GM18873 (cell line): ENCODE data around the gene SNX33.
"Not testable (repeated sequence)": the region's sequence is repeated elsewhere in the genome, so short reads cannot be mapped to it uniquely, and the experiment has no call there.

Experiments
- ATAC-seq: cut with Tn5 transposase; IDR thresholded peaks from one replicate; pipeline ENCODE4 v1.9.1; 2021; ENCODE audit warnings: mild to moderate bottlenecking, moderate library complexity, moderate number of reproducible peaks; ENCODE audit not compliant: unreplicated experiment, low FRiP score

The SNX33 gene

DNA sequence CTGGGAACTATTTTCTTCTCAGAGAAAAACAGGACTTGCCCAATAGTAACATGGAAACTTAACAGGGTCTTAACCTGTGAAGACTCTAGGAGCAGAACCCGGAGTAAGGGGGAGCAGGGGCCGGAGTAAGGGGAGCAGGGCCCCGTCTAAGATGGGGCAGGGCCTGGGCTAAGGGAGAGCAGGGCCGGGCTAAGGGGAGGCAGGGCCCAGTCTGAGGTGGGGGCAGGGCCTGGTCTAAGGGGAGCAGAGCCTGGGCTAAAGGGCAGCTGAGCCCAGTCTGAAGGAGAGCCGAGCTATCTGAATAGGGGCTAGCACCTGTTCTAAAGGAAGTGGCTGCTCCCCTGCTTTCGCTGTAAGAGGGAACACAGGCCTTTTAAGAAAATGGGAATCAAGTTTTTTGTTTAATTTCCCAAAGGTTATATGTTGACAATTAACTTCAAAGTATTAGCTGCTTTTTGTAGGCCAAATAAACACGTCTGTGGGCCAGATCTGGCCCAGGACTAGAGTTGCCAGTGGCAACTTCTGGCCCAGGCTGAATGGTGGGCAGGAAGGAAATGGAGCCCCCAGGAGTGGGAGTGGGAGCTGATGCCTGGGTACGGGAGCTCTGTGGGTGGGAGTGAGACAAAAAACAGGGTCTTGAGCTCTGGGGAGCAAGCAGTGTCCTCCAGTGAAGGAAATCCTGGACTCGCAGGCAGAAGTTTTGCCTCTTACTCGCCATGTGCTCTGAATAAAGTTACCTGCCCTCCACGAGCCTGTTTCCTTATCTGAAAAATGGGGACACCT lies 32.5 kb downstream of the SNX33 start:
- ATAC-seq = no peak

DNA sequence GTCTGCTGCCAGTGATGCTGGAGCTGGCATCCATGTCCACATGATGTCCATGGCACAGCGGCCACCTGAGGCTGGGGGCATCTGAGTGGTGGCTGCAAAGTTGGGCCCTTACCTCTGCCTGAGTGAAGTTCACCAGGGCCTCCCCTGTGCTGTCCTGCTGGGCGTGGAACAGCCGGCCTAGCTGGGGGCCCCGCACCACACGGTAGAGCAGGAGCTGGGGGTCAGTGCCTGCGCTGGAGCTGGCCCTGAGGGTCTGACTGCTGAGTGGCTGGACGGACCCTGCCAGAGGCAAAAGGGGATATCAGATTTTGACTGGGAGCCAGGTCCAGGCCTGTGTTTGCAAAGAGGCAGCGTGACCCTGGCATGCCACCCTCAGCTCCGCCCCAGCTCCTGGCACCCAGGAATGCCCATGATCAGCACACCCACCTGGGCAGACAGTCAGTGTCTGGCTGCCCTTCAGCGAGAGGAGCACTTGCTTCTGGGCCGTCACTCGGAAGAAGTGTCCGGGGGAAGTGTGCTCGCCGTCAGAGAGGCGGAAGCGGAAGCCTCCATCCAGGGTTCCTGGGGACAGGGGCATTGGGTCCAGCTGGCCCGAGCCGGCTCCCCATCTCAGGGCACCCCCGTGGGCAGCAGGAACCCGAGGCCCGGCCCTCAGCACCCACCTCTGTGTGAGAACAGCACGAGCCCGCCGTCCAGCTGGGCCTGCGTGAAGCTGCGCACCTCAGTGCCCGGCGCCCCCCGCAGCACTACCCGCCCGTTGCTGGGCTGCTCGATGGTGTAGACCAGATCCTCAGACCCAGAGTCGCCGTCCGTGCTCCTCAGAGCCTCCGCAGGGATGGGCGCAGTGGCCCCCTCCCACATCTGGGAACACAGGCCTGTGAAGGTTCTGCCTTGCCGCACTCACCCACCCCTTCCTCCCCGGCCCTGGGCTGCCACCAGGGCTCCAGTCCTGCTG lies 34.7 kb downstream of the SNX33 start:
- ATAC-seq = no peak

DNA sequence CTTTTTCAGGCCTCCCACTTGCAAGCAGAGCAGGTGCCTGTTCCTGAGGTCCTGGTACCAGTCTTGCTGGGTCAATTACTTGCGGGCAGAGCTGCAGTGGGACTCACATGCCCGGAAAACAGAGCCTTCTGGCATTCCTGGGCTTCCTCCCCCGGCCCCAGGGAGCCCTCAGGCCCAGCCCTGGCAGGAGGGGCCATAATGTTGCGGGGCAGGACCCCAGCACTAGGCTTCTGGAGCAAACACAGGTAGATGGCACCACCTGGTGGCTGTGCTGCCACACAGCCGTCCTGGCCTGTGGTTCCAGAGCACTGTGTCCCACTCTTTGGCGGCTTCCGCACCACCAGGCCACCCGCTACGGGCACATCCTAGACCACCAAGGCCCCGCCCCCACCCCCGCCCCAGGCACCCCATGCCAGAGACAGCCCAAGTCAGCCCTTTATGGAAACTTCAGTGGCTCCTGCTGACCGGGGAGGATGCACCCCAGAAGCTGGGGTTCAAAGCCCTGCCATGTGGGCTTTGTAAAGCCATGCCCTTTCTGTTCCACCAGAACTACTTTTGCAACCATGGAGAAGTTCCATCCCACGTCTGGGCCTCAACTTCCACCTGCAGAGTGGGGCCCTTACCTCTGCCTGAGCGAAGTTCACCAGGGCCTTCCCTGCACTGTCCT lies 36.1 kb downstream of the SNX33 start:
- ATAC-seq = not testable (repeated sequence)

DNA sequence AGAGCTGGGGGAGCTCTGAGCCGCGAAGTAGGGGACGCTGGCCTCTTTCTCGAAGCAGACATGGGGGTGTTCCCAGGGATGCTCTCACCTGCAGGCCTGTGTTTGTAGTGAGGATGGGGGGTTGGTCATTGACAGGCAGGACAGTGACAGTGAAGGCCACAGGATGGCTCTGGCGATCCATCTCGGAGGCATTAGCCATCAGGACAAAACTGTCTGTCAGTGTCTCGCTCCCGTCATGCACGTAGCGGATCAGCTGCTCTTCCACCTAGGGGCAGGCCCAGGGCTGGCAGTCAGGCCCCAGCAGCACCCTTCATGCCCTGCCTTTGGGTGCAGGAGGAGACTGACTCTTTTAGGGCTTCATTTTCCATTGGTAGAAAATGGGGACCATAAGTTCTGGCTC lies 36.9 kb downstream of the SNX33 start:
- no peak for ATAC-seq

DNA sequence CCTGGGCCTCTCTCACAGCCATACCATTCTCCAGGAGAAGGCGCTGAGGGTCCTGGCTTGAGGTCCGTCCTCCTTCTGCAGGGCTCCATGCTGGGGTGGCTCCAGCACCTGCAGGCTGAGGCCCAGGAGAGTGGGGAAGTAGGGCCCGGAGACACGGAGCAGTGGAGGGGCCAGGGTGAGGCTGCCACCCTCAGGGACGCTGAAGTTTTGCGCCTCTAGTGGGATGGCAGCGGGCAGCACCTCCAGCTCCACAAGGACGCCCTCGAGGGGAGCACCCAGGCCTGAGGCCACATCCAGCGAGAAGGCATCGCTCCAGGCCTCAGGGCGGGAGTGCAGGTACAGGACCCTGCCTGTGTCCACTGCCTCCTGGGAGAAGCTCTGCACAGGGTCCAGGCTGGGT lies 37.5 kb downstream of the SNX33 start:
- no peak for ATAC-seq

DNA sequence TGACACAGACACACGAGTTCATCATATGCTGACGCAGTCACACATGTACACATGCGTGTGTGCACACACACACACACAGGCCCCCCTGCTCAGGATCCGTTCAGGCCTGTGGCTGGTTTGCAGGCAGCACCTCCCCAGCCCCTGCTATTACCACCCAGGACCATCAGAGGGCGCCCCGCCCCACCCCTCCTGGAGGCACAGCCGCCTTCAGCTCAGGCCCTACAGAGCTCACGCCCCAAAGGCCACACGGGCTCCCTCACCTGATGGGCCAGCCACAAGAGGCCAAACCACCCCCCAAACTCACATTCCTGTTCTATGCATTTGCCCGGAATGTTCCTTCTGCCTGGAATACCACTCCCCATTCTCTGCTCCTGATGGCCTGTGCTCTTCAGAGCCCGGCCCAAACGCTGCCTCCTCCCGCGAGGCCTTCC lies 38.5 kb downstream of the SNX33 start:
- not testable (repeated sequence) for ATAC-seq

DNA sequence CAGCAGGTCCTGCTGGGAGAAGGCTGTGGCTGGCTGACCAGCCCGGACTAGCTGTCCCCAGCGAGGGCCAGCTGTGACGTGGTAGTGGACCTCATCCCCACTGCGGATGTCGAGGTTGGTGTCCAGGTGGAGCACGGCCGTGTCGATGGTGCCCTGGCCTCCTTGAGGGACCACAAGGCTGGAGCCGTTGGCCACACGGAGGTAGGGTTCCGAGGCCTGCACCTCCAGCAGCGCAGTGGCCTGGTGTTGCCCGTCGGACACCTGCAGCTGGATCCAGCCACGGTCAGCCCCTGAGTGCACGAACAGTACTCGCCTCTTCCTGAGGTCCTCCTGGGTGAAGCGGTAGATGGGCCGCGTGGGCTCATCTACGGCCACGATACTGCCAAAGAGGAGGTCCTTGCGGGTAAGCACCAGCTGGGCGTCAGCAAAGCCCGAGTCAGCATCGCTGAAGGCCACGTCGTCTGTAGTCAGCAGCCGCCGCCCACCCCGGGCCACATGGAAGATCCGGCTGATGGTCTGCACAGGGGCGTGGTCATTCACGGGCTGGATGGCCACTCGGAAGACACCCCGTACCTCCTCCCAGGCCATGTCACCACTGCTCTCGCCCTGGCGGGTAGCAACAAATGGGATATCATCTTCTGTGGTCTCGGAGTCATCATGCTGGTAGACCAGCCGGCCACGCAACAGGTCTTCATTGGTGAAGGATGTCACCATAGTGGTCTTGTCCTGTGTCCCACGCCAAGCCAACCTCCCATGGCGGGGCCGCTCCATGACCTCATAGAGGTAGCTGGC lies 40.0 kb downstream of the SNX33 start:
- no peak for ATAC-seq

DNA sequence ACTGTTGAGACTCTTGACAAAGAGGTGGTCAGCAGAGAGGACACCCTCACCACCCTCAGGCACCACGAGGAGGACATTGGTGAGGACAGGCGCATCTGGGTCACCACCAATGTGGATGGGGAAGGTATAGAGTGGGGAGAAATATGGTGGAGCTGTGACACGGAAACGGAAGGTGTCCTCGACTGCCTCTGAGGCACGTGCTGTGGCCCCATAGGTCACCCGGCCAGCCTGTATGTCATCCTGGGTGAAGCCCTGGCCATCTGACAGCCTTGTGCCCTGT lies 40.5 kb downstream of the SNX33 start:
- no peak for ATAC-seq

DNA sequence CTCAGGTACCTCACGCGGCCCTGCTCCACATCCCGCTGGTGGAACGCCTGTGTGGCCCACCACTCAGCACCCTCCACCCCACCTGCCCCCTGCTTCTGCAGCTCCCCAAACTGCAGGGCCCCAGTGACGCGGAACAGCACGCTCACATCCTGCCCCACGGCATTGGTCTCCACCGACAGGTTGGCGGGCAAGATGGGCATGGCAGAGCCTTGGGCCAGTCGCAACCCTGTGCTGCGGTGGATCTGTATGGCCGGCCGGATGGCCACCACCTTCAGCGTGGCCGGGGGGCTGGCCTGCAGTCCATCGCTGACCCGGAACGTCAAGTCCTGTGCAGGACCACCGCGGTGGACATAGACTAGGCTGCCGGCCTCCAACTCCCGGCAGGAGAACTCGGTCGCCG lies 41.1 kb downstream of the SNX33 start:
- no peak for ATAC-seq

DNA sequence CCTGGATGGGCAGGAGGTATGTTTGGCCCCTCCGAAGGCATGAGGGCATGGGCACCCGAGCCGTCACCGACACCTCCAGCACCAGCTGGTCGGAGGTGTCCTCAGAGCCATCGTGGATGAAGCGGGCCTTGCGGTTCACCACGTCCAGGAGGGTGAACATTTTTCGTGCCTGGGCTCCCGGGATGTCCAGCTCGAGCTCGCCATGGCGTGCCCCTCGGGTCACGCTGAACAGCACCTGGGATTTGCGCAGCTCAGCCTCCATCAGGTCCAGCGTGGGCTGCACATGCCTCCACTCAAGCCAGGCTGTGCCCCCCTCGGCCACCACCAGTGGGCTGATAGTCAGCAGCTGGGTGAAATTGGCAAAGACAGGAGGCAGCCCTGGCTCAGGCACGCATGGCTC lies 41.7 kb downstream of the SNX33 start:
- not testable (repeated sequence) for ATAC-seq

DNA sequence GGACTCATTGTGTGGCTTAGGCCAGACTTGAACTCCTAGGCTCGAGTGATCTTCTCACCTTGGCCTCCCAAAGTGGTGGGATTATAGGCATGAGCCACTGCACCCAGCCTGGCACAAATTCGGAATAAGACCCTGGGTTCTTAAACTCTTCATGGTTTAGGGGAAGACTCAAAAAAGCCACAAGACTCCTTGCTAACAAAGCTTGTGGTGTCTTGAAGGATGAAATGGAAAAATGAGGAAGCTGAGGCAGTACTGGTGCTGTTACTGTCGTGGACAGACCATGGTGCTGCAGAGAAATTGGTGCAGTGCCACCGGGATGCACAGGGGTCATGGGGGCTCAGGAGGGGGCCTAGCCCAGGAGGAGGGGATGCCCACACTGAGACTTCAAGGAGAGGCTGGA lies 44.6 kb downstream of the SNX33 start:
- not testable (repeated sequence) for ATAC-seq

DNA sequence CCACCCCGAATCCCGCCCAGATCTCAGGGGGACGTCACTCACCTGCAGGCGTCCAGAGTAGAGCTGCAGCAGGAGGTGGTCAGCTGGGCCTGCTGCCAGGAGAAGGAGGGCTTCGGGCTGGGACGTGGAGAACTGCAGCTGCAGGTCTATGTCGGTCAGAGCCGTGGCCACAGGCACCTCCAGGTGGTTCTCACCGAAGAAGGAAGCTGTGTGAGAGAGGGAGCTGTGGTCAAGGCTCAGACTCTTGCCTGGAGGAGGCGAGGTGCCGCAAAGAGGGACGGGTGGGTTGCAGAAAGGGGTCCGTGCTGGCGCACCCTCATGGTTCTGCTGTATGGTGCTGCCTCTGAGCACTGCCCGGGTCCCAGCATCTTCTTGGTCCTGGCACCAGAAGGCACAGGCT lies 45.3 kb downstream of the SNX33 start:
- ATAC-seq = not testable (repeated sequence)

DNA sequence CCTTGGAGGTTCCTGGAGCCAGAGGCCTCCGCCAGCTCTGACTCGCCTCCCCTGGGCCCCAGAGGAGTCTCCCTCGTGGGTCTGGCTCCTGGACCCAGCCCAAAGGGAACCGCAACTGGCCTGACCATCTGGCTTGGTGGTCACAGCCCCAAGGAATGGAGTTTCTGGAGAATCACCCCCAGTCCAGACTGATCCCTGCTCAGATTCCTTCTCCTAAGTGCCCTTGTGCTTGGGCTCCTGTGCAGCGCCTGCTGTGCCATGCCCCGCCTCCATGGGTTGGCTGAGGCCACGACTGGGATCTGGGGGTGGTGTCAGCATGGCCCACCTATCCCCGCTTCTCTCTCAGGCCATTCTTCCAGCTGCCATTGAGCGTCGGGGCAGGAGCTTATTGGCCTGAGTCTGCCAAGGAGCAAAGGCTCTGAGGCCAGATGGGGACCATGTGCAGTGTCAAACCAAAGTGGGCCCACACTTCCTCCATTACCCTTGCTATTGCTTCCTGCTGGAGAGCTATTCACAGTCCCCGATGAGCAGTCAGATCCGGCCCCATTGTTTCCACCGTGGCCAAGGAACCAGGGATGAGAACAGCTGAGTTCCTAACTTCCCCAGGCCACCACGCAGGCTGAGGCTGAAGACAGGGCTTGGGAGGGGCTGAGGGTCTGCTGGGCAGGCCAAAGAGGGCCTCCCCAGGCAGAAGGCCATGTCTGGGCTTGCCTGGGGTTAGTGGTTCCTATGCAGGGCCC lies 46.0 kb downstream of the SNX33 start:
- no peak for ATAC-seq

DNA sequence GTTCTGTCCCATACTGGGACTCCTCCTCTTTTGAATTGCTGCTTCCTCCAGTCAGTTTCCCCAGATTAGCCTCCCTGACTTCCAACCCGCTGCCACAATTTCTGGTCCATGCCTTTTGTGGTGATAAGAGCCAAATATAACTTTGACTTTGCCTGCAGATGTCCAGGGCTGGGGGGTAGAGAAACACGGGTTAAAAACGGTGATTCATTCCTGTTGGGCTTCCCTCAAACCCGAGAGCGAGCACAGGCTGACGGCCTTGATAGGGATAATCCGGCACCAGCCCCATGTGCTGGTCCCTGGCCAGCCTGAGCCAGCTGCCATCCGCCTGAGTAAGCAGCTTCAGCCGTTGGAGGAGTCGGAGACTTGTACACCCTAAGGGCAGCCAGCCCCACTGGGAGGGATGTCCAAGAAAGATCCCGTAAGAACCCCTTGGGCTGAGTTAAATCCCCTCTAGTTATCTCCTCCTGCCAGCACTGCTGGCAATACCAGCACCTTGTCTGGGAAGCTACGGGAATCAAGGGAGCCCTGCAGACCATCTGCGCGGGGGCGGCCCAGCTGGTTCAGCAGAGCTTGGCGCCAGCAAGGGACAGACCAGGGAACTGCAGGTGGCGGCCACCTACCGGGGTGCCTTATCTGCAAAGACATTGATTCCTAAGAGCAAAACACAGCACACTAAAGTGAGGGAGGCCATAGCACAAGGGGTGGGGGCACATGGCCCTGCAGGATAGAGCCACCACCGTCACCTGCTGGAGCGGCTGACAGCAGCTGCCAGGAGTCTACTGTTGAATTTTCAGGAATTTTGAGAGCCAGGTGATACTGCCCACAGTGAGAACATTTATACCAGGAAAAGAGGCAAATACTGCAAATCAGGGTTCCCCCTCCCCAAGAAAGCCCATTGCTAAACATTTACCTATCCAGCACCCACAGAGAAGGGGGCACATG lies 46.8 kb downstream of the SNX33 start:
- ATAC-seq = no peak

DNA sequence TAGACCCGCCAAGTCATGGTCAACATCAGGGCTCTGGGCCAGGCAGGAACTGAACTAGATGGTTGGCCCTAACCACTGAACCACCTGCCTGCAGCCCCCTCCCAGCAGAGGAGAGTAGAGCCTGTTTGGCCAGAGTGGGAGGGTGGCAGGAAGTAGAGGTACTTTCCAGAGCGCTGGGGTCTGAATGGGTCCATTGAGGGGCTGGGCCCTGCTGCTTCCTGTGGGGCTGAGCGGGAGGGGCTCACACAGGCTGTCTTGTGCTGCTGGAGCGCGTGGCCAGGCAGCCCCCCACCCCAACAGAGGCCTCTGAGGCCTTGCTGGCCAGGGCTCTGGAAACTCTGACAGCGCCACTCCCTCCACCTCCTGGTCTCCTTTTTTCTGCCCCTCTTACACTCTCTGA lies 47.5 kb downstream of the SNX33 start:
- ATAC-seq = no peak

DNA sequence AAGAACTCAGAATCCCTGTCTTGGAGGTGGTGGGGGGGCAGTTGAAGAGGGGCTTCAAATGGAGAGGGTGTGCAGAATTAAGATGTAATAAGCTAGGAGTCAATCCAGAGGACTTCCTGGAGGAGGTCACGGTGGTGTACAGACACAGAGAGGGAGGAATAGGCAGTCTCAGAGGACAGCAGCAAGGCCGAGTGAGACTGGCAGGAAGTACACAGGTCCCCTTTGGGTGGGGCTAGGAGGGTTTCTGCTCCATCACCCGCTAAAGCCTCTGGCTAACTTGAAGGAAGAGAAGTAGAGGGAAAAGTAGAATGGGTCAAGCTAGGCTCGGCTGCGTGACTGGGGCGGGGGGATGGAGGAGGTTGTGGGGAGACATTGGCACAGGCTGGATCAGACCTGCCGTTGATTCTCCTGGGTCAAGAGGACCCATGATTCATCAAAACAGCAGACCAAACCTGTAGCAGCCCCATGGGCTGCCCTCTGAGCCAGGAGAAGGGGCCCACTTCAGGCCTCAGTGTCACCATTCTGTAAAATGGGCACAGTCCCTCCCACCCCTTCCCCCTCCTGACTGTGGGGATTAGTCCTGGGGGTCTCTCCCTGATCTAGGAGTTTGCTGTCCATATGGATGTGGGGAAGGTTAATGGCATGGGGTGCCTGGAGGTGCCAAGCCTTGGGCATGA lies 48.1 kb downstream of the SNX33 start:
- ATAC-seq = no peak

DNA sequence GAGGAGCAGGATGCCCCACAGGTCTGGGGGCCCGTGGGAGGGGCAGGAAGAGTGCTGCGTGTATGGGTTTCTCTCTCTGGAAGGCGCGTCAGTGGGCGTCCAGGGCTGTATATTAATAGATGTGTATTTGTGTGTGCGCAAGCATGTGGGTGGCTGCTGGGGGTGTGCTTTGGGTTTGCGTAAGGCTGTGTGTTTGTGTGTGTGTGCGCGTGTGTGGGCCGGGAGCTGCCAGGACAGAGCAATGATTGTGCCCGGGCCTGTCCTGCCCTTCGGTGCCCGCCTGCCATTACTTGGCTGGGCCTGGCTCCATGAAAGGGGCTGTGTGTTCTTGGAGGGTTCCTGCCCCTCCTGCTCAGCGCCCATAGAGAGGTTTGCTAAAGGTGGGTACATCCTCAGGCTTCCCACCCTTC lies 48.6 kb downstream of the SNX33 start:
- no peak for ATAC-seq

DNA sequence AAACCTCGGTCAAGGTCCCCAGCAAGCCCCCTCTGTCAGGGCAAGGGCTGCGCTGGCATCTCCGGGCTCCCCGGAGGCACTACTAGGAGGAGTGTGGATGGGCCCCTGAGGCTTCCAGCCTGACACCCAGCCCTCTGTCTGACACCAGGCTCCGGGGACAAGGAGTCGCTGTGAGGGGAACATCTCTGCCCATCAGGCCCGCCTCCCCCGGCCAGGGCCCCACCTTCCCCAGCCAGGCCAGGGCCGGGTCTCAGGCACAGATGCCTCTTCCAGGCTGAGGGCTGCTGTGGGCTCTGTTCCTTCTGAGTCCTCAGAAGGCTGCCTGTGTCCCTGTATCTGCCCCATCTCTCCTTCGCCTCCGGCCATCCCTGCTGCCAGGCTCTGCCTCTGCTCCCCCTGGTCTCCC lies 49.1 kb downstream of the SNX33 start:
- ATAC-seq = no peak
